Rectal smooth muscle tissue (tissue), 1 donor: ENCODE measurements around the gene LRCH1.
"Not testable (repeated sequence)": the region's sequence is repeated elsewhere in the genome, so short reads cannot be mapped to it uniquely, and the experiment has no call there.

ENCODE experiments used
- H3K27ac ChIP-seq: one replicate; pipeline ENCODE4 v1.7.0; 2013; ENCODE audit warnings: low read depth, low read length, inconsistent platforms
- H3K27me3 ChIP-seq: one replicate; pipeline ENCODE4 v1.7.0; 2013; ENCODE audit warnings: low read length; ENCODE audit not compliant: control insufficient read depth, insufficient read depth
- H3K36me3 ChIP-seq: one replicate; pipeline ENCODE4 v1.7.0; 2013; ENCODE audit warnings: low read length; ENCODE audit not compliant: control insufficient read depth, insufficient read depth
- H3K4me1 ChIP-seq: one replicate; pipeline ENCODE4 v1.7.0; 2013; ENCODE audit warnings: low read length; ENCODE audit not compliant: control insufficient read depth, insufficient read depth
- H3K4me3 ChIP-seq: one replicate; pipeline ENCODE4 v1.7.0; 2013; ENCODE audit warnings: low read length
- H3K9ac ChIP-seq: one replicate; pipeline ENCODE4 v1.7.0; 2013; ENCODE audit warnings: low read length

The LRCH1 gene

GRCh38 chr13:46739447-46740098, 186.6 kb downstream of the LRCH1 start:
- Histone ChIP-seq H3K27ac (no peak overlapping the region), H3K36me3 (peaks cover 13% of the 10 kb centered on the region), H3K4me1 (no peaks in the 10 kb centered on the region), H3K4me3 (no peak overlapping the region), H3K9ac (no peak overlapping the region), H3K27me3 (no peaks in the 10 kb centered on the region)

GRCh38 chr13:46743191-46743590, 190.2 kb downstream of the LRCH1 start:
- H3K27ac ChIP-seq, result no peak overlapping the region

GRCh38 chr13:46745062-46745461, 192.1 kb downstream of the LRCH1 start:
- Histone ChIP-seq H3K36me3 (peaks cover 12% of the 10 kb centered on the region), H3K4me3 (no peak overlapping the region), H3K9ac (no peak overlapping the region), H3K27me3 (no peaks in the 10 kb centered on the region), H3K27ac (no peak overlapping the region), H3K4me1 (no peaks in the 10 kb centered on the region)

More at GRCh38 chr13:46743191-46743590, 190.2 kb downstream of the LRCH1 start:
- Histone ChIP-seq H3K27me3 (no peaks in the 10 kb centered on the region), H3K9ac (no peak overlapping the region), H3K4me1 (no peaks in the 10 kb centered on the region), H3K36me3 (peaks cover 12% of the 10 kb centered on the region), H3K4me3 (no peak overlapping the region)

GRCh38 chr13:46745706-46746105, 192.7 kb downstream of the LRCH1 start:
- Histone ChIP-seq H3K27me3 (no peaks in the 10 kb centered on the region), H3K36me3 (peaks cover 12% of the 10 kb centered on the region), H3K9ac (no peak overlapping the region), H3K27ac (no peak overlapping the region), H3K4me1 (no peaks in the 10 kb centered on the region), H3K4me3 (no peak overlapping the region)

- no peaks in the 10 kb centered on the region for H3K4me1 ChIP-seq
- no peak overlapping the region for H3K27ac ChIP-seq
- H3K36me3 ChIP-seq, result peaks cover 4% of the 10 kb centered on the region
- no peak overlapping the region for H3K9ac ChIP-seq
- H3K4me3 ChIP-seq, result no peak overlapping the region
- no peaks in the 10 kb centered on the region for H3K27me3 ChIP-seq
Measured at GRCh38 chr13:46747031-46747820, 194.3 kb downstream of the LRCH1 start.

- H3K27me3 ChIP-seq, result no peaks in the 10 kb centered on the region
- no peaks in the 10 kb centered on the region for H3K4me1 ChIP-seq
- H3K9ac ChIP-seq, result no peak overlapping the region
- H3K4me3 ChIP-seq, result no peak overlapping the region
- H3K27ac ChIP-seq, result no peak overlapping the region
- H3K36me3 ChIP-seq, result peaks cover 4% of the 10 kb centered on the region
Measured at GRCh38 chr13:46748300-46748699, 195.3 kb downstream of the LRCH1 start.

- peaks cover 4% of the 10 kb centered on the region for H3K36me3 ChIP-seq
- no peak overlapping the region for H3K27ac ChIP-seq
- H3K4me1 ChIP-seq, result no peaks in the 10 kb centered on the region
- H3K4me3 ChIP-seq, result no peak overlapping the region
- no peak overlapping the region for H3K9ac ChIP-seq
- H3K27me3 ChIP-seq, result no peaks in the 10 kb centered on the region
Measured at GRCh38 chr13:46749951-46750350, 197.0 kb downstream of the LRCH1 start.

GRCh38 chr13:46751811-46752635, 199.1 kb downstream of the LRCH1 start:
- Histone ChIP-seq H3K27me3 (no peaks in the 10 kb centered on the region), H3K4me3 (no peak overlapping the region), H3K27ac (no peak overlapping the region), H3K36me3 (peaks cover 3% of the 10 kb centered on the region), H3K9ac (no peak overlapping the region), H3K4me1 (no peaks in the 10 kb centered on the region)

GRCh38 chr13:46753137-46753536, 200.2 kb downstream of the LRCH1 start:
- no peaks in the 10 kb centered on the region for H3K36me3 ChIP-seq
- no peaks in the 10 kb centered on the region for H3K27me3 ChIP-seq
- no peaks in the 10 kb centered on the region for H3K4me1 ChIP-seq
- H3K9ac ChIP-seq, result no peak overlapping the region
- H3K4me3 ChIP-seq, result no peak overlapping the region
- no peak overlapping the region for H3K27ac ChIP-seq

- H3K27me3 ChIP-seq, result no peaks in the 10 kb centered on the region
- H3K4me3 ChIP-seq, result no peak overlapping the region
- H3K36me3 ChIP-seq, result no peaks in the 10 kb centered on the region
- no peak overlapping the region for H3K9ac ChIP-seq
- no peak overlapping the region for H3K27ac ChIP-seq
- H3K4me1 ChIP-seq, result no peaks in the 10 kb centered on the region
Measured at GRCh38 chr13:46753917-46754316, 200.9 kb downstream of the LRCH1 start.

GRCh38 chr13:46754812-46755211, 201.8 kb downstream of the LRCH1 start:
- no peaks in the 10 kb centered on the region for H3K4me1 ChIP-seq

GRCh38 chr13:46755508-46755907, 202.5 kb downstream of the LRCH1 start:
- H3K9ac ChIP-seq, H3K27ac ChIP-seq, H3K36me3 ChIP-seq, H3K4me3 ChIP-seq, H3K4me1 ChIP-seq, H3K27me3 ChIP-seq: not testable (repeated sequence)

More at GRCh38 chr13:46754812-46755211, 201.8 kb downstream of the LRCH1 start:
- Histone ChIP-seq H3K9ac (no peak overlapping the region), H3K4me3 (no peak overlapping the region), H3K27me3 (no peaks in the 10 kb centered on the region), H3K27ac (no peak overlapping the region), H3K36me3 (no peaks in the 10 kb centered on the region)
